ENCODE results near the gene HOXD8. TPM values are rescaled to one million over a fixed set of nuclear protein-coding genes. Genes with fewer than 3 reads are reported as not detected.
A peak's percentile ranks its signal among the peaks of the same experiment; 100 is the strongest.

HOXD8 gene
- total RNA-seq, 2 experiments from 2014 or later = not detected

DNA sequence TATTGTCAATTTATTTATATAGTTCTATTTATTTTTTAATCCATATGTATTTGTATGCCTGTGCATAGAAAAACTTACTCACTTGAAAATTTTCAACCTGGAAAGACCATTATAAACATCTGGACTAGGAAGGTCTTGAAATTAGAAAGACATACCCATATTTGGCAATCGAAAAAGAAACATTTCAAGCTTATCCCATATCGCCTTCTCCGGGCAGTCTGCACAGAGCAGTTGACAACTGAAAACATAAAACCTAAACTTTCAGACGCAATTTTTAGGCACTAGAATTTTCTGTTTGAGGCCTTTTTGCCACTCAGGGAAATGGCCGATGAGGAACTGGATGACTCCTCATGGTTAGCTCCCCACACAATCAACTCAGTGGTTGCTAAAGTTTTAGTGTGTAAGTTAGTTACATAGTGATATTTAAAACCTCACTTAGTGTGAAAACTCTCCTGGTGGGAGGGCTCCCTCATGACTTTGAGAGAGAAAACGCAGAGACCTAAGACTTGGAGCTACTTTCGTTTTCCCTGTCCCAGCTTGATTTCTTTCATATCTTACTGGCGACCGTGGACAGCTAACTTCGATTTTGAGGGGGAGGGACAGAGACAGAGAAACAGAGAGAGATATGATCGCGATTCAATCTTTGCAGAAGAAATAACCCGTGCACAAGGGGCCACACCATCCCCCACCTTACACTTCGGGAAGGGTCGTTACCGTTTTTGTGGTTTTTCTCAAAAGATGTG lies 33.1 kb upstream of the HOXD8 start:
- ATAC-seq (ENCODE audit: low read depth) (no peak), DNase-seq (no peak)
- POLR2A ChIA-PET = interaction anchor here (0.9 to 1.4 kb wide), 2 partner anchors 66 to 407 kb away, joined by 3 to 4 read pairs; no protein-coding TSS in a partner anchor
- H3K4me1 Mint-ChIP-seq = peaks cover 23% of the 10 kb centered on the region
- H3K9me3 Mint-ChIP-seq = peaks cover 5% of the 10 kb centered on the region
- H3K36me3 Mint-ChIP-seq = peaks cover 2% of the 10 kb centered on the region
- H3K4me3 Mint-ChIP-seq = peak overlapping the region; percentile 75
- peaks cover 90% of the 10 kb centered on the region for H3K27me3 Mint-ChIP-seq
- H3K27ac Mint-ChIP-seq = no peak overlapping the region

DNA sequence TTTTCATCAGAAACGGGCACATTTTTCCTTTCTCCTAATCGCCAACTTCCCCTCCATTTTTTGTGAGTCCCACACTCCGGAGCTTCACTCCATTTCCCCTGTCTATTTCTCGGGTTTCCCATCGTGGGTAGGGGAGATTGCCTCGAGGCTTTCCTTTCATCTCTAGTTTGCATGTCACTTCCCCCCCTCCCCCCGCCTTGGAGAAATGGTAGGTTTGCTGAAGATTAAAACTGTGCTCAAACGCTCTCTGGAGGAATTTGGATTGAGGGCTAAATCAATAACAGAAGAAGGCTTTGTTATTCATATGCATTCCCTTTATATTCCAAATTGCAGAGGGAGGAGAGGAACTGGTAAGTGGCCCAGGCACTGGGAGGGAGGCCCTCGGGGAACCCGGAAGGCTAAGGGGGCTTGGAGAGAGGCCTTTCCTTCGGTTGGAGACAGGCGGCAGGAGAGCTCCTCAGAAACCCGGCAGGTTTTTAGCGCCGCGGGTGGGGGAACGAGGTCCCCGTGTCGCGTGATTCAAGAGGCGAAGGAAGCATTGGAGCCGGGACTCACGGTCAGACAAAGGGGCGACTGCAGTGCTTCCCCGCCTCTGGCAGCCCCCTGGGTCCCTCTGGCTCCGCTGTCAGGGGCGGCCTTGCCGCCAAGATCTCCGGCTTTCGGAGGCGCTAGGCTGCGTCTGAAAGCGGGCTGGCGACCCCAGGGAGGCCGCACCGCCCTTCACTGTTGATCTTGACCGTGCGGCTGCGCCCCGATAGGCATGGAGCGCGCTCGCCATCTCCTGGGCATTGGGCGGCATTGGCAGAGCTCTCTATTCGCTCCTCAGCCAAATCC lies 32.3 kb upstream of the HOXD8 start:
- POLR2A ChIA-PET = interaction anchor here (0.9 to 1.4 kb wide), 3 partner anchors 66 to 731 kb away, joined by 3 to 6 read pairs (median 4); no protein-coding TSS in a partner anchor
- peaks cover 20% of the 10 kb centered on the region for H3K4me1 Mint-ChIP-seq
- H3K9me3 Mint-ChIP-seq = peaks cover 2% of the 10 kb centered on the region
- no peak overlapping the region for H3K27ac Mint-ChIP-seq
- H3K27me3 Mint-ChIP-seq = peaks cover 90% of the 10 kb centered on the region
- peak; percentile 77 for DNase-seq
- peak; percentile 63 for ATAC-seq (ENCODE audit: low read depth)
- H3K4me3 Mint-ChIP-seq = peak overlapping the region; percentile 75
- peaks cover 2% of the 10 kb centered on the region for H3K36me3 Mint-ChIP-seq

- H3K27ac Mint-ChIP-seq = no peak overlapping the region
- H3K4me3 Mint-ChIP-seq = peak overlapping the region; percentile 75
- H3K36me3 Mint-ChIP-seq = peaks cover 2% of the 10 kb centered on the region
- peaks cover 20% of the 10 kb centered on the region for H3K4me1 Mint-ChIP-seq
- DNase-seq (no peak), ATAC-seq (ENCODE audit: low read depth) (no peak)
- H3K27me3 Mint-ChIP-seq = peaks cover 96% of the 10 kb centered on the region
- H3K9me3 Mint-ChIP-seq = peaks cover 2% of the 10 kb centered on the region
- POLR2A ChIA-PET = interaction anchor here (1.2 kb wide), 1 partner anchor 732 kb away, joined by 6 read pairs; no protein-coding TSS in a partner anchor
Measured at GRCh38 chr2:176097820-176098365, 31.6 kb upstream of the HOXD8 start.

DNA sequence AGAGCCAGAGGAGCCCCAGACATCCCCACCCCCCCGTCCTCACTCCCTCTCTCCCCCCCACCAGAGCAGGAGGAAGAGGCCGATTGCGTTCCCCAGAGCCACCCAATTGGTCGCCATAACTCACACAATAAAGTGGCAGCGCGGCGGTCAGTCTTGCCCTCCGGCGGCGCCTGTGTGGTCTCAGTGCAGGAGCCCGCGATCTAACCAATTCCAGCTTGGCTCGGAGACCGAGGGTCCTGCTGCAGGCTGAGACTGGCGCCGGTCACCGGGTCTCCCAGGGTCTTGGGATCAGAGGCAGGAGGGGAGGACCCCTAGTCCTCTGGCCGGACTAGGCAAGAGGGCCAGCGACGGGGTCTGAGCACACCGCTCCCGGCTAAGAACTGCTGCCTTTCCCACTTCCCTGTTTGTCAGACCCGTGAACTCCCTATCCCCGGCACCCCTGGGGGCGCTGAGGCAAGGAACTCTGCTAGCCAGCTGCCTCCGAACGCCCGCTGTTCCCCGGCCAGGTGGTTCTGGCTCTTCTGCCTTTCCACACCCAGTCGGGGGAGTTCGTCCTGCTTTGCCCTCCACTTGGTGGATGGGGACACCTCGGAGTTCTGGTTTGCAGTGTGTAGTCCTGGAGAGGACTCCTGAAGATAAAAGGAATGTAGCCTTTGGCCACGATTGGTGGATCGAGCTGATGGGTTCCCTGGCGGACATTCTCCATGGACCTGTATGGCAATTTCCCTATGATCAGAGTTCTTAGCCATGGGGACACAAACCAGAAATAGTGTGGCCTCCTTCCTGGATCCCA lies 30.9 kb upstream of the HOXD8 start:
- Mint-ChIP-seq H3K4me1 (peaks cover 18% of the 10 kb centered on the region), H3K27ac (no peak overlapping the region)

DNA sequence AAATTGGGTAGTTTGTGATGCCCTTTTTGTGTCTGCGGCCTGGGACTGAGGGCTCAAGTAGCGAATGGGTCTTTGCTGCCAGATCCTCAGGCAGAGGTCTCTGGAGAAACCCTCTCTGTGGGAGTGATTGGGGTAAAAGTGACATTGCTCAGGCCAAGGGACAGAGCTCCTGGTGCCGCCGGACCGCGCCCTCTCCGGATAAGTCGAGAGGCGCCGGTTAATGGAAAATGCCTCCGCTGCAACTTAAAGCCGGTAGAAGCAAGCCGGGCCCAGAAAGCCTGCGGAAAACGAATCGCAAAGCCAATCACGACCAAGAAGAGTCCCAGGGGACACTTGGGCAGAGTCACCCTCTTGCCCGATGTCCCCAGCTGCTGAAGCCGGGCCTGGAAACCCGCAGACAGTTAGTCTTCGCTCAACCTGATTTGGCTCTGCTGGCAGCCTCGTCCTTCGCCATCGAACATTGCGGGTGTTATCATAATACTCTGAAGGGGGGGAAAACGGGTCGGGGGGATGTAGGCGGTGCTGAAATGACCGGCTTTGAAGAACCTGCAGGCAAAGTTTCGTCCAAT lies 30.3 kb upstream of the HOXD8 start:
- POLR2A ChIA-PET = no interaction called here
- peak overlapping the region; percentile 9 for H3K27ac Mint-ChIP-seq
- peaks cover 13% of the 10 kb centered on the region for H3K4me1 Mint-ChIP-seq
- ATAC-seq (ENCODE audit: low read depth) (no peak), DNase-seq (no peak)
- no peak overlapping the region for H3K4me3 Mint-ChIP-seq
- H3K9me3 Mint-ChIP-seq = no peaks in the 10 kb centered on the region
- H3K27me3 Mint-ChIP-seq = peaks cover 97% of the 10 kb centered on the region
- no peaks in the 10 kb centered on the region for H3K36me3 Mint-ChIP-seq

More for the DNA sequence above, 30.9 kb upstream of the HOXD8 start:
- Mint-ChIP-seq H3K4me3 (no peak overlapping the region), H3K9me3 (peaks cover 2% of the 10 kb centered on the region), H3K36me3 (peaks cover 2% of the 10 kb centered on the region), H3K27me3 (peaks cover 97% of the 10 kb centered on the region)
- ATAC-seq (ENCODE audit: low read depth) = no peak
- DNase-seq = no peak
- POLR2A ChIA-PET = no interaction called here

DNA sequence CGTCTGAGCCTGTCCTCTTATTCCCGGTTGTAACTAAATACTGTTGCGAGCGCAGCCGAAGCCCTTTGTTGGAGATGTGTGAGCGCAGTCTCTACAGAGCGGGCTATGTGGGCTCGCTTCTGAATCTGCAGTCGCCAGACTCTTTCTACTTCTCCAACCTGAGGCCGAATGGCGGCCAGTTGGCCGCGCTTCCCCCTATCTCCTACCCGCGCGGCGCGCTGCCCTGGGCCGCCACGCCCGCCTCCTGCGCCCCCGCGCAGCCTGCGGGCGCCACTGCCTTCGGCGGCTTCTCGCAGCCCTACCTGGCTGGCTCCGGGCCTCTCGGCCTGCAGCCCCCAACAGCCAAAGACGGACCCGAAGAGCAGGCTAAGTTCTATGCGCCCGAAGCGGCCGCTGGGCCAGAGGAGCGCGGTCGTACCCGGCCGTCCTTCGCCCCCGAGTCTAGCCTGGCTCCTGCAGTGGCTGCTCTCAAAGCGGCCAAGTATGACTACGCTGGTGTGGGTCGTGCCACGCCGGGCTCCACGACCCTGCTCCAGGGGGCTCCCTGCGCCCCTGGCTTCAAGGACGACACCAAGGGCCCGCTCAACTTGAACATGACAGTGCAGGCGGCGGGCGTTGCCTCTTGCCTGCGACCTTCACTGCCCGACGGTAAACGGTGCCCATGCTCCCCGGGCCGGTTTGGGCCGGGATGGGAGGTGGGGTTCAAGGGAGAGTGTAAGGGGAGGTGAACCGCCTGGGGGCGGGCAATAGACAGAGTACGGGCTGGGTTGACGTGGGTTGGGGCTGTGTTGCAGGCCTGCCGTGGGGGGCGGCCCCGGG lies 29.6 kb upstream of the HOXD8 start, which contains the start of gene HOXD12:
Gene HOXD12, plus strand, starts transcription at position 68 of the 819 bp plus-strand sequence. Its CDS starts 7 bp downstream, at position 75.
- DNase-seq (no peak), ATAC-seq (ENCODE audit: low read depth) (no peak)
- Mint-ChIP-seq H3K4me1 (peaks cover 14% of the 10 kb centered on the region), H3K36me3 (no peaks in the 10 kb centered on the region), H3K27me3 (peaks cover 97% of the 10 kb centered on the region), H3K27ac (peak within 1 kb of the TSS; percentile 9), H3K4me3 (no peak within 1 kb of the TSS), H3K9me3 (no peaks in the 10 kb centered on the region)
- POLR2A ChIA-PET = no interaction called here

DNA sequence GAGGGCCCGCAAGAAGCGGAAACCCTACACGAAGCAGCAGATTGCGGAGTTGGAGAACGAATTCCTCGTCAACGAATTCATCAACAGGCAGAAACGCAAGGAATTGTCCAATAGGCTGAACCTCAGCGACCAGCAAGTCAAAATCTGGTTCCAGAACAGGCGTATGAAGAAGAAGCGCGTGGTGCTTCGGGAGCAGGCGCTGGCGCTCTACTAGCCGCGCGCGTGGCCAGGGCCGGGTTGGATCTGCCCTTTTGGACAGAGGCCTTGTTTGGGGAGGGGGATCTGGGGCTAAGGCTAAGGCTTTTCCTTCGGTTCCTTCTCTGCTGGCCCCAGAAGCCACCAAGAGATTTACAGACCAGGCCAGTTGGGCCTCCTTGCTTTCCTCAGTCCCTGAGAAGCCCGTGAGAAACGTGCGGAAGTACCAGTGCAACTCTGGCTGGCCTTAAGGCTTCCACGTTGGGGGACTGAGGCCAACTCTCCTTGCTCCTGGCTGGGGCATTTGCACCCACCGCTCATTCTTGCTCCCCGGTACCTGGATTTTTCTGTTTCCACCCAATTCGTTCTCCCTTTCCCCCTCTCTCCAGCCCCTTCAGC lies 28.9 kb upstream of the HOXD8 start:
- ATAC-seq (ENCODE audit: low read depth) = no peak
- Mint-ChIP-seq H3K4me1 (peaks cover 17% of the 10 kb centered on the region), H3K27me3 (peaks cover 97% of the 10 kb centered on the region), H3K9me3 (no peaks in the 10 kb centered on the region), H3K36me3 (no peaks in the 10 kb centered on the region), H3K27ac (no peak overlapping the region), H3K4me3 (no peak overlapping the region)
- POLR2A ChIA-PET = no interaction called here
- no peak for DNase-seq

DNA sequence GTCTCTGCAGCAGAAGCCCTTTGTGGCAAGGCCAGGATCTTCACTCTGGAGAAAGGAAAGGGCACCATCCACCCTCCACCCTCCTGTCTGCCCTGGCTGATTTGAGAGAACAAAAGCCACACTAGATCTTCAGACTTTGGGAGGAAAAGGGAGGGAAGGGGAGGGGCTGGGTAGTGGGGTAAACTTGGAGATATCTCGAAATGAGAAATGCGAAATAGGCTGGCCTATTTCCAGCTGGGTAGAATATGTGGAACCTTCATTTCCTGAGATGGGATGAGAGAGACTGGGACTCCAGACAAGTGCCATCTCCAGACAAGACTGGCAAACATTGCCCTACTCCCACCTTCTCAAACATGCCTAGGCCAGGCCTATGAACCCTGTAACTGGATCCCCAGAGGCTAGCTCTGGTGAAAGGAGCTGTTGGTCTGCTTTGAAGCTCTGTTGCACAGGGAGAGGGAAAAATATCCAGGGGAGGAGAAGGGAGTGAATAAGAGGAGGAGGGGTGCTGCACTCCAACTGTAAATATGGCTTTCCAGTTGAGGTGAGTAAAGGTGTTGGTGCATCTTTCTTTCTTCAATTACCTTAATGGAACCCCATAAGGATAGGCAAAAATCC lies 28.2 kb upstream of the HOXD8 start:
- POLR2A ChIA-PET = no interaction called here

GRCh38 chr2:176101842-176102241 lies 27.7 kb upstream of the HOXD8 start:
- Mint-ChIP-seq H3K4me3 (no peak overlapping the region), H3K4me1 (peaks cover 16% of the 10 kb centered on the region), H3K27ac (no peak overlapping the region), H3K9me3 (no peaks in the 10 kb centered on the region), H3K36me3 (no peaks in the 10 kb centered on the region), H3K27me3 (peaks cover 94% of the 10 kb centered on the region)
- POLR2A ChIA-PET = no interaction called here
- DNase-seq = no peak
- no peak for ATAC-seq (ENCODE audit: low read depth)

More for the DNA sequence above, 28.2 kb upstream of the HOXD8 start:
- DNase-seq = no peak
- H3K4me1 Mint-ChIP-seq = peaks cover 19% of the 10 kb centered on the region
- H3K27ac Mint-ChIP-seq = no peak overlapping the region
- no peak for ATAC-seq (ENCODE audit: low read depth)
- peaks cover 97% of the 10 kb centered on the region for H3K27me3 Mint-ChIP-seq
- no peak overlapping the region for H3K4me3 Mint-ChIP-seq
- no peaks in the 10 kb centered on the region for H3K9me3 Mint-ChIP-seq
- no peaks in the 10 kb centered on the region for H3K36me3 Mint-ChIP-seq

DNA sequence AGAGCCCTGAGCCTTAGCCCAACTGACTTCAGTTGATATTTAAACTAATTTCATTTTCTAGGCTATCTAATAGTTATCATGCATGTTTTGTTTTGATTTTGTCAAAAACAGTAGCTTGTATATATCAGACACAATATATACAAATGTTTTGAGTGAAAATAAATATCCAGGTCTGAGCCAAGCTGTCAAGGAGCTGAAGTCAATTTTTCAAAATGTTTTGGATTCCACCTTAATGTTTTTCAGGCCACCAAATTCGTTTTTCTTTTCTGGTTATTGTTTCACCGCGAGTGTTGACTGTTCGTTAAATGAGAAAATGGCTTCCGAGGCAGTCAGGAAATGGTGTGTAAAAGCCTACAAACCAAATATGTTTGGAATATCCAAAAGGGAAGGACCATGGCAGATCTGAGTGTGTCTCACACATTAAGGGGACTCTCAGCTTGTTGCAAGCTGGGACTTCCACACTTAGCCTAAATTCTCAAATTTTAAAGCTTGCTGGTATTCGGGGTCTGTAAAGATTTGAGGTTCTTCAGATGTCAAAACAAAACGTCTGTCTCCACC lies 27.1 kb upstream of the HOXD8 start:
- no peaks in the 10 kb centered on the region for H3K9me3 Mint-ChIP-seq
- ATAC-seq (ENCODE audit: low read depth) (no peak), DNase-seq (no peak)
- peaks cover 13% of the 10 kb centered on the region for H3K4me1 Mint-ChIP-seq
- no peaks in the 10 kb centered on the region for H3K36me3 Mint-ChIP-seq
- POLR2A ChIA-PET = no interaction called here
- no peak overlapping the region for H3K27ac Mint-ChIP-seq
- no peak overlapping the region for H3K4me3 Mint-ChIP-seq
- H3K27me3 Mint-ChIP-seq = peaks cover 92% of the 10 kb centered on the region

- H3K27me3 Mint-ChIP-seq = peaks cover 84% of the 10 kb centered on the region
- H3K27ac Mint-ChIP-seq = no peak overlapping the region
- H3K4me3 Mint-ChIP-seq = no peak overlapping the region
- ATAC-seq (ENCODE audit: low read depth) (no peak), DNase-seq (no peak)
- POLR2A ChIA-PET = no interaction called here
- H3K4me1 Mint-ChIP-seq = peaks cover 7% of the 10 kb centered on the region
- H3K9me3 Mint-ChIP-seq = no peaks in the 10 kb centered on the region
- H3K36me3 Mint-ChIP-seq = no peaks in the 10 kb centered on the region
Measured at GRCh38 chr2:176103194-176103593, 26.3 kb upstream of the HOXD8 start.

Measured in activated naive CD8-positive, alpha-beta T cell treated with anti-CD3 and anti-CD28 coated beads, Interleukin-2, amount 10 ng/mL, durations not matched to agents 7 days and 5 days (primary cell).